Stimulated activated naive CD8-positive, alpha-beta T cell treated with anti-CD3 and anti-CD28 coated beads, Interleukin-15, Interleukin-2, amounts not matched to agents 100 U/mL and 50 U/mL, for 24 hours (primary cell): ENCODE results near the gene PIF1.
"Not testable (repeated sequence)": the region's sequence is repeated elsewhere in the genome, so short reads cannot be mapped to it uniquely, and the experiment has no call there.

Source experiments
- ATAC-seq: fragments of 150-1000 bp; cut with Tn5 transposase; one replicate; pipeline ENCODE4 v1.10.0; 2021
- DNase-seq: peaks from one replicate; pipeline ENCODE4 v3.0.0; 2021

PIF1 gene

DNA sequence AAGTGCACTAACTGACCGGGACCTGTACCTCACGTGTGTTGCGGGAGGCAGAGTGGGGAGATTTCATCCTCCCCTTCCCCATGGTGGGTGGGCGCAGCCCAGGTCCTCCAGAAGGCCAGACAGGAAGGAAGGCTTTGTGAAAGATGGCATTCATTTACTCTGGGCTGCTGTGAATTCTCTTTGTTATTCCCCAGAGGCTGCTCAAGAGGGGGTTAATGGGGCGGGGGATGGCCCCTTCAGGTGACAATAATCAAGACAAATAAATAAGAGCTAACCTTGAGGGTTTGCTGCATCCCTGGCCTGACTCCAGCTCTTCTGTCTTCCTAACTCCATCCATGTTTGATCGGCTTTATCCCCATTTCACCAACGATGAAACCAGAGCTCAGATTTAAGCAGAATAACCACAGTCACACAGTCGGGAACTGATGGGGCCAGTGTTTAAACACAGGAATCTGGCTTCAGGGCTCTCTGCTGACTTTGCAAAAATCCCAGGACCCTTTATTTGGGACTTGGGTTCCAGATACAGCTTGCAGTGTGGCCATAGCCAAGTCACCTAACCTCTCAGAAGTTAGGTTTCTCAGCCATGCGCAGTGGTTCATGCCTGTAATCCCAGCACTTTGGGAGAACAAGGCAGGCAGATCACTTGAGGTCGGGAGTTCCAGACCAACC lies 16.5 kb downstream of the PIF1 start:
- ATAC-seq (no peak), DNase-seq (no peak)

DNA sequence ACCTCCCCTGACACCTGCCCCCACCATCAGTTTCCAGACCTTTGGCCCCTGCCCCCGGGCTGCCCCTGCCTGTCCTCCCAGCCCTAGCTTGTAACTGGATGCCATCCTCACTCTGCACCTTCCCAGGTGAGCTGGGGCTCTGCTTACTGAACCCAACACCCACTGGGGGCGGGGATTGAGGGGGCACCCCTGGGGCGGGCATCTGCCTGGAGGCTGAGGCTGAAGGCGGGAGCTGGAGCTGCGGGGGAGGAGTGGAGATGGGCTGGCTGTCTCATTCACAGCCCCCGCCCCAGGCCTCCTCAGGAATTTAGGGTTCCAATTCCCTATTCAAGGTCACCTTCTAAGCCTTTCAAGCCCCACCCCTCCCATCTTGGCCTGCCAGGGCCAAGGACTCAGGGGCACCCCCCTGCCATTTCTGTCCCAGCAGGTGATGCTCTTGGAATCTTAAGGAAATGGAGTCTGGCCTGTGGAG lies 17.7 kb downstream of the PIF1 start:
- no peak for ATAC-seq
- no peak for DNase-seq

DNA sequence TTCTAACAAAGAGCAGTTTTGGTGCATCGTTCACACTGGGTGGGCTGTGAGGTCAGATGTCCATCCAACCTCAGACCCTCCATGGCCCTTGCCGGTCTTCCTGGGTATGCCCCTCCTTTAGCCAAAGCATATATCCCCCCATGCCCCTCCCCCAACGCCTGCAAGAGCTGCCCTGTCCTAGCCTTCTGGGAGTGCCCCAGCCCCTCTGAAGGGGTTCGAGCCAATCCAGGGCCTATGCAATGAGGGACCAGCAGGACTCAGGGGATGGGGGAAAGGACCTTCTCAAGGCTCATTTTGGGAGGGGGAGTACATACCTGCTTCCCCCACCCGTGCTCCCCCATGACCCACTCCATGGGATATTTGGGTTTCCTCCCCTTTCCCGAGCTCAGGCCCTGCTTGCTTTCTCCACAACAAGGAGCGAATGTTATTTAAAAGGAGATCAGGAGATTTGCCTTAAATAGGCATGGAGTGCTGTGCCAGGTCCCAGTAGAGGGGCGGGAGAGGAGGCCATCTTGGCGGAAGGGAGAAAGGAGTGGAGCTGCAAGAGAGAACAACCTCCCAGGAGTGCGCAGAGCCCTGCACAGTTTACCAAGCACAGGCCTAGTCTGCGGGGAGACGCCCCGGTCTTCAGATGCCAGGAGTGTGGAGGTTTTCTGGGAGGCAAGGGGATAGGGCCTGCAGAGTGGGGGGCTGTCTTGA lies 18.2 kb downstream of the PIF1 start:
- DNase-seq (no peak), ATAC-seq (no peak)

DNA sequence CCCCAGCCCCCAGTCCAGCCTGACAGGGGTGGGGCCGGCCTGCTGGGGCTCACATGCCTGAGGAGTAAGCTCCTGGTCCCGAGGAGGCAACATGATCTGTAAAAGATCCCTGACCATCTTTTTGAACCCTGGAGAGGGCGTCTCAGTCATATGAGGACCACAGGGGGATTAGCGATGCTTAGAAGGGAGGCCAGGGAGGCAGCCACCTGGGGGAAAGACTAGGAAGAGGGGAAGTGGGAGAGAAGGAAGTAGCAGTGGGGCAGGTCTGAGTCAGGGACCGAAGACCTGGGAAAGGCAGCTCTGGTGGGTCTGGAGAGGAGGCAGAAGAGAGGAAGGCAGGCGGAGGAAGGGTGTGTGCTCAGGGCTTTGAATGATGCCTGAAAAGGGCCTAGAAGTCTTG lies 18.9 kb downstream of the PIF1 start:
- ATAC-seq = no peak

DNA sequence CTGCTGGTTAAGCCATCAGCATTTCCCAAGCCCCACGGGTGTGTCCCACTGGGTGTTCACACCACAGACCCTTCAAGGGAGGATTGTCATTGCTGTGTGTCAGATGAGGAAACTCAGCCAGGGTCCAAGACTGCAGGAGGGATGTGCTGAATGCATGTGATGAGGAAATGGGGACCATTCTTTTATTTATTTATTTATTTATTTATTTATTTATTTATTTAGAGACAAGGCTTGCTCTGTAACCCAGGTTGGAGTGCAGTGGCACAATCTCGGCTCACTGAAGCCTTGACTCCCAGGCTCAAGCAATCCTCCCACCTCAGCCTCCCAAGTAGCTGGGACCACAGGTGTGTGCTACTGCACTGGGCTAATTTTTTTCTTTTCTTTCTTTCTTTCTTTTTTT lies 20.8 kb downstream of the PIF1 start:
- no peak for ATAC-seq
- DNase-seq = no peak

More for the DNA sequence above, 18.9 kb downstream of the PIF1 start:
- DNase-seq = no peak

DNA sequence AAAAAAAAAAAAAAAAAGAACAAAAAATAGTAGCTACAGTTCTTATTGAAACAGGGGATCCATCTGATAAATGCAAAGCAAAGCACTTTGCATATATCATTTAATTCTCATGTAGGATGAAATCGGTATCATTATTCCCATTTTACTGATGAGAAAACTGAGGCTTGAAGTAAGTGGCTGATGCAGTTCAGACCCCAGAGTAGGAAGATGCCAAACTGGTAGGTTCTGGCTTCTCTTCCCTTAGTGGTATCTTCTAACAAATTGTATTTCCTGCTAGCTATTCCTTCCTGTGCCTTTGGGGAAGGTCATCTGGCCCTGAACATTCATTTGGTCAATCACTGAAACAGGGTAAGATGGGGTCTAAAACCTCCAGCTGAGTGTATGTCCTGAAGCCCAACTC lies 21.9 kb downstream of the PIF1 start:
- no peak for ATAC-seq

GRCh38 chr15:64800476-64800875 lies 25.0 kb downstream of the PIF1 start:
- DNase-seq = no peak
- no peak for ATAC-seq

More for the DNA sequence above, 21.9 kb downstream of the PIF1 start:
- no peak for DNase-seq

- not testable (repeated sequence) for DNase-seq, ATAC-seq
These were observed 26.5 kb downstream of the PIF1 start for GRCh38 chr15:64798905-64799304.

DNA sequence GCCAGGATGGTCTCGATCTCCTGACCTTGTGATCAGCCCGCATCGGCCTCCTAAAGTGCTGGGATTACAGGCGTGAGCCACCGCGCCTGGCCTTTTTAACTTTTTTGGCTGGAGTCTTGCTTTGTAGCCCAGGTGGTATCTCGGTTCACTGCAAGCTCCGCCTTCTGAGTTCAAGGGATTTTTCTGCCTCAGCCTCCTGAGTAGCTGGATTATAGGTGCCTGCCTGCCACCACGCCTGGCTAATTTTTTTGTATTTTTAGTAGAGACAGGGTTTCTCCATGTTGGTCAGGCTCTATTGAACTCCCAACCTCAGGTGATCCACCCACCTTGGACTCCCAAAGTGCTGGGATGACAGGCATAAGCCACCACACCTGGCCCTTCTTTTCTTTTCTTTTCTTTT lies 29.5 kb downstream of the PIF1 start:
- DNase-seq, ATAC-seq: not testable (repeated sequence)

DNA sequence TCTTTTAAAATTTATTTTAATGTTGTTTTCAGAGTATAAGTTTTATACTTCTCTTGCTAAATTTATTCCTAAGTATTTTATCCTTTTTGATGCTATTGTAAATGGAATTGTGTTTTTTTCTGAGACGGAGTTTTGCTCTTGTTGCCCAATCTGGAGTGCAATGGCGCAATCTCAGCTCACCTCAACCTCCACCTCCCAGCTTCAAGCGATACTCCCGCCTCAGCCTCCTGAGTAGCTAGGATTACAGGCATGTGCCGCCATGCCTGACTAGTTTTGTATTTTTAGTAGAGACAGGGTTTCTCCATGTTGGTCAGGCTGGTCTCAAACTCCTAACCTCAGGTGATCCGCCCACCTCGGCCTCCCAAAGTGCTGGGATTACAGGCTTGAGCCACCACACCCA lies 30.1 kb downstream of the PIF1 start:
- ATAC-seq, DNase-seq: not testable (repeated sequence)

DNA sequence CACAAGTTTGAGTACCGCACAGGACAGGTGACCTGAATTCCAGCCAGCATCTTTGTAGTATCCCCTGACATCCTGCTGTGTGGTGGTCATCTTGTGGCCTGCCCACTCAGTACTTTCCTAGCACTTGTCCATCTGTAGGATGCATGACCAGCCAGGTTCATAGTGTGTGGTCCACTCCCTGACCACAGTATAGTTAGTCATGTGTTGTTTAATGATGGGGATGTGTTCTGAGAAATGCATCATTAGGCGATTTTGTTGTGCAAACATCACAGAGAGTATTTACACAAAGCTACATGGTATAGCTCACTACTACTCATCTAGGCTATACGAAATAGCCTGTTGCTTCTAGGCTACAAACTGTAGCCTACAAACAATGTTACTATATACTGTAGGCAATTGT lies 33.2 kb downstream of the PIF1 start:
- DNase-seq (no peak), ATAC-seq (no peak)

GRCh38 chr15:64791401-64791800 lies 34.0 kb downstream of the PIF1 start:
- DNase-seq (no peak), ATAC-seq (no peak)

GRCh38 chr15:64783796-64784195 lies 41.7 kb downstream of the PIF1 start:
- ATAC-seq = no peak

DNA sequence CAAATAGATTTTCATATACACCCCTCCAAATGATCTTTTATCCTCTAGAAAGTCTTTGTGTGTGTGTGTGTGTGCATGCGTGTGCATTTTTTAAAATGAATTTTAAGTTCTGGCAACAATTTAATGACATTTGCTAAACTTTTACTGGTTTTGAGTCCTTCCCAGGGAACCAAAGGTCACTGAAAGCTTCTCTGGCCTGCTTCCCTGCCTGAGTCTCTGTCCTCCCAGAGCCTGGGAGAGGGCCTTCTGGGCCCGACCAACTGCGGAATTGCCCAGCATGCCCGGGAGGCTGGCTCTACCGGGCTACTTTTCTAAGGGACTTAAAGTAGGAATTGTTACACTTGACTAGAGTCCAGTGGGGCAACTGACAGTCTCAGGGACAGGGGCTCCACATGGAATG lies 42.7 kb downstream of the PIF1 start:
- DNase-seq = no peak
- no peak for ATAC-seq

More at GRCh38 chr15:64783796-64784195, 41.7 kb downstream of the PIF1 start:
- DNase-seq = no peak

DNA sequence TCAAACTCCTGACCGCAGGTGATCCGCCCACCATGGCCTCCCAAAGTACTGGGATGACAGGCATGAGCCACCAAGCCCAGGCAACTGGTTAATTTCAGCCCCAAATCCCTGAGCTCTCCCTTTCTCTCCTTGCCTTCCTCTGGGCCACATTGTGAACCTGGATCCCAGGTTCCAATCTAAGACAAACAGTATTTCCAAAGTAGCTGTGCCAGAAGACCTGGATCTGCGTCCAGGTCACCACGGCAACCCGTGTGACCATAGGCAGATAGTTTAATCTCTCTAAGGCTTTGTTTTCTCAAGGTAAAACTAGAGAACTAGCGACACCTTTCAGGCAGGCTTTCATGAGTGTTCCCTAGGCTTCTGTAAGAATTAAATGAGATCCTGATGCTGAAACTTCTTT lies 44.1 kb downstream of the PIF1 start:
- ATAC-seq (no peak), DNase-seq (no peak)

DNA sequence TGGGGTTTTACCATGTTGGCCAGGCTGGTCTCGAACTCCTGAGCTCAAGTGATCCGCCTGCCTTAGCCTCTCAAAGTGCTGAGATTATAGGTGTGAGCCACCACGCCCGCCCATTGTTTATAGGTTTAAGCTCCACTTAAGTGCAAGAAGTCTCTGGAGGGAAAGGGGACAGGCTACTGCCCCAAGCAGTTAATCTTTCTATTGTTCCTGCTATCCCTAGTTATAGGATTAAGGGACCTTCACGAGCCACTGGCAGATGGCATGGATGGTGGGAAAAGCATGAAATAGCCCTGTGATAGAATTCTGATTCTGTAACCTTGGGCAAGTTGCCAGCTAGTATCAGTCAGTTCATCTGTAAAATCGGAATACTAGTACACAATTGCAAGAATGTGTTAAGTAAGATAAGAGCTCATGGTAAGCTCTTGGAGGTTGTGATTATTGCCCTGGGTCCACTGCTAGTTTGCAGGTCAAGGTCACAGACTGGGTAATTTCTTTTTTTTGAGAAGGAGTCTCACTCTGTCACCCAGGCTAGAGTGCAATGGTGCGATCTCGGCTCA lies 44.8 kb downstream of the PIF1 start:
- no peak for ATAC-seq
- DNase-seq = no peak

DNA sequence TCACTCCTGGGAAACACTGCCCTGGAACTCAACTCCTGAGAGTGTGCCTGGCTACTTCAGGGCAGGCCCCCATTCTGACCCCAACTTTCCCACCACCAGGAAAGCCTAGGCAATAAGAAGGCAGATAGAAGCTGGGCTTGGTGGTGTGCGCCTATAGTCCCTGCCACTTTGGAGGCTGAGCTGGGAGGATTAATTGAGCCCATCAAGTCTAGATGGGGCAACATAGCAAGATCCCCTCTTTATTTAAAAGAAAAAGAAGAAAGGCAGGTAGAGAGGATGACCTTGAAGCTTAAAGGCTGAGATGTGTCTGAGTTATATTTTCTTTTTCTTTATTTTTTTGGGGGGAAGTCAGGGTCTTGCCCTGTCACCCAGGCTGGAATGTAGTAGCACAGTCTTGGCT lies 45.8 kb downstream of the PIF1 start:
- no peak for DNase-seq
- no peak for ATAC-seq

DNA sequence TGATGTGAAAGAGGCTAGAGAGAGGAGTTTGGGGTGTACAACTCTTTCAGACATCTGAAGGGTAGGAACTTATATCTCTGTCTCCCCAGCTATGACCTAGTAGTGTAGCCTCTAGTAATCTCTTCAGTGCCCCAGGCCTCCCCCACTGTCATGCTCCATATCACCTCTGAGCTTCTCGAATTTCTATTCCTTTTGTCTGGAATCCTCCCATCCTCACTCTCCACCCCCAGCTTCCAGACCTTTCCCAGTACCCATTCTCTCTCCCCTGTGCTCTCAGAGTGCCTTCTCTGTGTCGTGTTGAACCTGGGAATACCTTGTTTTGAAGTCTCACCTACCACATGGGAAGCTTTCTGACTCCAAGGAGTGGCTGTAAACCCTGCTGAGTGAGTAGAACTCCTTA lies 46.4 kb downstream of the PIF1 start:
- DNase-seq = no peak
- ATAC-seq = no peak

- DNase-seq = no peak
These were observed 49.1 kb downstream of the PIF1 start for GRCh38 chr15:64776402-64776786.

DNA sequence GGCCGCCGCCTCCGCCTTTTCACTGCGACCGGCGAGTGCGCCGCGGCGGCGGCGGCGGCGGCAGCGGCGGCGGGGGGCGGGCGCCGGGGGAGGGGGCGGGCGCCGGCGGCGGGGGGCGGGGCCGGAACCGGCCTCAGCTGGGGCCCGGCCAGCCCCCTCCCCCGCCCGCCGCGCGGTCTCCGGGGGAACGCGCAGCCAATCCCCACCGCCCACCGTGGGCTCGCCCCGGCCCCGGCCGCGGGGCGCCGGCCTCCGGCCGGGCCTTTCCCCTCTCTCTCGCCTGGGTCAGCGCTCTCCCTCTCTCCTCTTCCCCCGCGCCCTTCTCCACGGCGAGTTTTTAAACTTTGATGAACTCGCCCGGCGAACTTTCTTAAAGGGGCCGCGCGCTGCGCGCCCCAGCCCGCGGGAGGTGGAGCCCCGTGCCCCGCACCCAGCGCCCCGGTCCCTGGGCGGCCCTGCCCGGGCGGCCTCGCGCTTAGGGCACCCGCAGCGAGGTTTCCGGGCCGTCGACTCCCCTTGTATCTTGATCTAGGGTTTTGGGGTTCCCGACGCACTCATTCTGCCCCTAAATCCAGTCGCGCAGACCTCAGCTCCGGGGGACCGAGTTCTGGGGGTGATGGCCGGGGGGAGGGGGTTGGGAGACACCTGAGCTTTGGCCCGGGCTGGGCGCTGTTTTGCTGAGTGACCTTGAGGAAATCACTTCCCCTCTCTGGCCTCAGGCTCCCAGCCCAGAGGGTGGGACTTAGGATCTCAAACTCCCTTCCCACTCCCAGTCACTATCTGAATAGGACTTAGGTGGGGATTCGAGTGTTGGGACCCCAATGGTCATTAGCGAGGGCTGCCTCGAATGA lies 49.7 kb downstream of the PIF1 start, which contains the start of gene RBPMS2:
Gene RBPMS2, minus strand, starts transcription at position 39 of the 851 bp plus-strand sequence. CDS start 270 bp downstream, outside the sequence.
- ATAC-seq (peak; percentile 30), DNase-seq (no peak)

More at GRCh38 chr15:64776402-64776786, 49.1 kb downstream of the PIF1 start:
- no peak for ATAC-seq

DNA sequence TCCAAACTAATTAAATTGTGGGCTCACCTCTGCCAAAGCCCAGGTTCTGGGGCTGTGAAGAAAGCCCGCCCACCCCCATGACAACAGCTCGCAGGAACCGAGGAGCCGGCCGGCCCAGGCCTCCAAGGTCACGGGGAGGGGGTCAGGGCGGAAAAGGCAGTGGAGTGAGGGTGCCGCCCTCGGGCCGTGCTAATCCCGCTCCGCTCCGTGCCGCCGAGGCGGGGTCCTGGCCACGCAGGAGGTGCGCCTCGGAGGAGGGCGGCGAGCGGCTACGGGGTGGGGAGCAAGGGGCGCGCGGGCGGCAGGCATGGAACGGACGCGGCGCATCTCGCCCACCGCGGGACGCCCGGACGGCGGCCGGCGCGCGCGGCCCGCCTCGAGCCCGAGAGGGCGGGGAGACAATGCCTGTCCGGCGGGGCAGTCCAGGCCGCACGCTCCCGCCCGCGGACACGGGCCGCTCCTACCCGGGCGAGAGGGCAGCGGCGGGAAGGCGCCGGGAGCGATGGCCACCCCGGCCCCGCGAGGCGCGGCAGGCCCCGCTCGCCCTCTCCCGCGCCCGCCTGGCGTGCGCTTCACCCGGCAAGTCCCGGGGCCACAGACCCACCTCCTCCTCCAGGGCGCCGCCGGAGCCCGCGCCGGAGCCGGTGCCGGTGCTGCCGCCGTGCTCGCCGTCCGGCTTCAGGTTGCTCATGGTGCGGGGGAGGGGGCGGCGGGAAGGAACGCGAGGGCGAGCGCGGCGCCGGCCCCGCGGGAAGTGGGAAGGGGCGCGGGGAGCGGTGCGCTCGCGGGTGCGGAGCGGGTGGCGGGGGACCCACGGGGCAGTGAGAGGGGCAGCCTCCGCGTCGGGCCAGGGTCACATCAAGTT lies 50.6 kb downstream of the PIF1 start:
- DNase-seq (peak; percentile 20), ATAC-seq (peak; percentile 15)
